Testis (tissue), 2 donors: ENCODE measurements around the gene CAMK2B.

ENCODE experiments used
- CTCF ChIP-seq, 3 experiments: fragments of 450-650 bp in 2 of 3; fragments of 200-600 bp in 1 of 3; sonication (generic) in 1 of 3; IDR thresholded peaks; one replicate each; pipeline ENCODE4 v1.5.1; 2016 to 2019; ENCODE audit warnings: antibody characterized with exemption in 3 of 3, mild to moderate bottlenecking in 2 of 3, moderate library complexity in 1 of 3
- POLR2A ChIP-seq: fragments of 450-650 bp; IDR thresholded peaks from one replicate; pipeline ENCODE4 v1.6.1; 2017; ENCODE audit warnings: antibody characterized with exemption, mild to moderate bottlenecking, moderate library complexity

- TF ChIP-seq POLR2A (no peak), CTCF (IDR thresholded peaks at IDR 0.05) (no peak)
Observed at GRCh38 chr7:44266526-44266925, 58.9 kb downstream of the CAMK2B start.
